ENCODE measurements around the gene EIF3L. TPM values are rescaled to one million over a fixed set of nuclear protein-coding genes. Genes with fewer than 3 reads are reported as not detected.

Gene EIF3L
- total and polyA plus RNA-seq, 10 of the 15 experiments (the other 5 are each of a cell fraction or from before 2014, with no cell fraction given) = 294 to 1,037 (median 618) TPM

DNA sequence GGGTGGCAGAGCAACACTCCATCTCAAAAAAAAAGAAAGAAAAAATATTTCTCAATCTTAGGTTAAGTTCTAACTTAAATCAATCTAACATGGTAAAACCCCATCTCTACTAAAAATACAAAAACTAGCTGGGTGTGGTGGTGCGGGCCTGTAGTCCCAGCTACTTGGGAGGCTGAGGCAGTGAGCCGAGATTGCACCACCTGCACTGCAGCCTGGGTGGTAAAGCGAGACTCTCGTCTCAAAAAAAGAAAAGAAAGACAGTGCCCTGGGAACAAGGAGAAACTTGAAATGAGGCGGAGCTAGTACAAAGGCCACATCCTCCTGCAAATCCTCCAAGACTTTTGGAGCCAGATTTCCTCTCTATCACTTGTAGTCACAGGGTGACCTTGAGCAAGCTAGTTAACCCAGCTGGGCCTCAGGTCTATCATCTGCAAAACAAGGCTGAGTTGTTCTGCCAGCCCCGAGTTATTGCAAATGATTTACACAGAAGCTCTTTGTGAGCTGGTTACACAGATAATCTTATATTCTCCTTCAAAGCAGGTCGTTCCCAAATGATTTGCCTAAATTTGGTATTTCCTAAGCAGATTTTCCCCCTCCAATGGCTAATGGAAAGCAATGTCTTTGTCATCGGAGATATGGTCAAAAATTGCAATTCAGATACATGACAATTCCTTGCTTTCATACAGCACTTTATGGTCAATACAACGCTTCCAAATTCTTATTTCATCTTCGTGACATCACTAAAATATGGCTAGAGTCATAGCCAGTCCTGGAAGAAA lies 7.0 kb upstream of the EIF3L start:
- Histone ChIP-seq H3K79me2 (ENCODE audit: control insufficient read depth, insufficient read depth, low read length) (peaks cover 16% of the 10 kb centered on the region), H4K20me1 (ENCODE audit: control insufficient read depth, insufficient read depth) (no peaks in the 10 kb centered on the region), H3K9me3 (replicated peaks; ENCODE audit: control insufficient read depth, insufficient read depth, low read length) (no peaks in the 10 kb centered on the region; the same call in 1 of the 3 replicates), H3K27me3 (replicated peaks in 1 of 2; ENCODE audit: control insufficient read depth in 2 of 2, insufficient read depth in 2 of 2, low read length in 1 of 2) (no peaks in the 10 kb centered on the region), H3K4me2 (ENCODE audit: control insufficient read depth, insufficient read depth) (peak overlapping the region; percentile 48; the same call in 1 of the 2 replicates), H3K4me1 (ENCODE audit: control insufficient read depth, insufficient read depth, low read length) (peaks cover 4% of the 10 kb centered on the region; the same call in 1 of the 2 replicates), H3K36me3 (ENCODE audit: control insufficient read depth in 2 of 2, insufficient read depth in 2 of 2, low read length in 1 of 2) (peaks cover 3 to 4% of the 10 kb centered on the region in 2 experiments; a peak in 3 of 4 replicates), H3K9ac (ENCODE audit: control insufficient read depth, insufficient read depth, low read length) (no peak overlapping the region), H3K4me3 (peak overlapping the region; percentile 86), H3K27ac (ENCODE audit: control insufficient read depth, insufficient read depth) (no peak overlapping the region), H2AFZ (ENCODE audit: control insufficient read depth, low read depth, low read length) (no peak overlapping the region)
- ChIA-PET POLR2A (interaction anchor here (0.9 to 1.2 kb wide), 2 partner anchors 15 to 35 kb away, joined by 3 to 4 read pairs; partner anchors contain the start of gene GCAT), CTCF (interaction anchor here (0.8 to 4.6 kb wide), 6 partner anchors 10 to 250 kb away, joined by 3 to 32 read pairs (median 3); no protein-coding TSS in a partner anchor), RAD21 (ENCODE audit: unreplicated experiment) (interaction anchor here (0.8 kb wide), 1 partner anchor 59 kb away, joined by 3 read pairs; no protein-coding TSS in a partner anchor), SMC1A (ENCODE audit: uncharacterized antibody, unreplicated experiment) (interaction anchor here (1.0 kb wide), 1 partner anchor 8 kb away, joined by 4 read pairs; no protein-coding TSS in a partner anchor)
- intact Hi-C loops (cut with micrococcal nuclease; ENCODE audit: unreplicated experiment) = loop anchor here (10.0 kb wide), 1 partner anchor 913 kb away; the partner anchor contains the start of gene SUN2
- ATAC-seq (no peak), DNase-seq (ENCODE audit: low read depth, low spot score) (no peak), FAIRE-seq (no peak)
- in situ Hi-C loops (cut with MboI) = no loop called here
- TSS peak; percentile 57 for BruUV-seq (replicated peaks)
- TF ChIP-seq, protein P1, sequence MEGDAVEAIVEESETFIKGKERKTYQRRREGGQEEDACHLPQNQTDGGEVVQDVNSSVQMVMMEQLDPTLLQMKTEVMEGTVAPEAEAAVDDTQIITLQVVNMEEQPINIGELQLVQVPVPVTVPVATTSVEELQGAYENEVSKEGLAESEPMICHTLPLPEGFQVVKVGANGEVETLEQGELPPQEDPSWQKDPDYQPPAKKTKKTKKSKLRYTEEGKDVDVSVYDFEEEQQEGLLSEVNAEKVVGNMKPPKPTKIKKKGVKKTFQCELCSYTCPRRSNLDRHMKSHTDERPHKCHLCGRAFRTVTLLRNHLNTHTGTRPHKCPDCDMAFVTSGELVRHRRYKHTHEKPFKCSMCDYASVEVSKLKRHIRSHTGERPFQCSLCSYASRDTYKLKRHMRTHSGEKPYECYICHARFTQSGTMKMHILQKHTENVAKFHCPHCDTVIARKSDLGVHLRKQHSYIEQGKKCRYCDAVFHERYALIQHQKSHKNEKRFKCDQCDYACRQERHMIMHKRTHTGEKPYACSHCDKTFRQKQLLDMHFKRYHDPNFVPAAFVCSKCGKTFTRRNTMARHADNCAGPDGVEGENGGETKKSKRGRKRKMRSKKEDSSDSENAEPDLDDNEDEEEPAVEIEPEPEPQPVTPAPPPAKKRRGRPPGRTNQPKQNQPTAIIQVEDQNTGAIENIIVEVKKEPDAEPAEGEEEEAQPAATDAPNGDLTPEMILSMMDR (IDR thresholded peaks at IDR 0.05 in 2 of 3, conservative IDR thresholded peaks at IDR 0.05 in 1 of 3; ENCODE audit: control insufficient read depth in 2 of 3, extremely low read depth in 1 of 3, insufficient read depth in 1 of 3, low read depth in 3 of 3, low read length in 3 of 3) = no peak
- TF ChIP-seq ZNF274 (IDR thresholded peaks at IDR 0.05; ENCODE audit: insufficient read depth, insufficient read length) = no peak
- TF ChIP-seq CHD2 (IDR thresholded peaks at IDR 0.05; ENCODE audit: borderline replicate concordance, low read depth, low read length) = no peak
- TF ChIP-seq, protein P2, sequence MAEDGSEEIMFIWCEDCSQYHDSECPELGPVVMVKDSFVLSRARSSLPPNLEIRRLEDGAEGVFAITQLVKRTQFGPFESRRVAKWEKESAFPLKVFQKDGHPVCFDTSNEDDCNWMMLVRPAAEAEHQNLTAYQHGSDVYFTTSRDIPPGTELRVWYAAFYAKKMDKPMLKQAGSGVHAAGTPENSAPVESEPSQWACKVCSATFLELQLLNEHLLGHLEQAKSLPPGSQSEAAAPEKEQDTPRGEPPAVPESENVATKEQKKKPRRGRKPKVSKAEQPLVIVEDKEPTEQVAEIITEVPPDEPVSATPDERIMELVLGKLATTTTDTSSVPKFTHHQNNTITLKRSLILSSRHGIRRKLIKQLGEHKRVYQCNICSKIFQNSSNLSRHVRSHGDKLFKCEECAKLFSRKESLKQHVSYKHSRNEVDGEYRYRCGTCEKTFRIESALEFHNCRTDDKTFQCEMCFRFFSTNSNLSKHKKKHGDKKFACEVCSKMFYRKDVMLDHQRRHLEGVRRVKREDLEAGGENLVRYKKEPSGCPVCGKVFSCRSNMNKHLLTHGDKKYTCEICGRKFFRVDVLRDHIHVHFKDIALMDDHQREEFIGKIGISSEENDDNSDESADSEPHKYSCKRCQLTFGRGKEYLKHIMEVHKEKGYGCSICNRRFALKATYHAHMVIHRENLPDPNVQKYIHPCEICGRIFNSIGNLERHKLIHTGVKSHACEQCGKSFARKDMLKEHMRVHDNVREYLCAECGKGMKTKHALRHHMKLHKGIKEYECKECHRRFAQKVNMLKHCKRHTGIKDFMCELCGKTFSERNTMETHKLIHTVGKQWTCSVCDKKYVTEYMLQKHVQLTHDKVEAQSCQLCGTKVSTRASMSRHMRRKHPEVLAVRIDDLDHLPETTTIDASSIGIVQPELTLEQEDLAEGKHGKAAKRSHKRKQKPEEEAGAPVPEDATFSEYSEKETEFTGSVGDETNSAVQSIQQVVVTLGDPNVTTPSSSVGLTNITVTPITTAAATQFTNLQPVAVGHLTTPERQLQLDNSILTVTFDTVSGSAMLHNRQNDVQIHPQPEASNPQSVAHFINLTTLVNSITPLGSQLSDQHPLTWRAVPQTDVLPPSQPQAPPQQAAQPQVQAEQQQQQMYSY (CRISPR knock-in tag; IDR thresholded peaks at IDR 0.05) = no peak
- TF ChIP-seq NR2C2 (IDR thresholded peaks at IDR 0.05; ENCODE audit: borderline replicate concordance, control insufficient read depth, insufficient read length, low read depth) = no peak
- TF ChIP-seq CBX5 (IDR thresholded peaks at IDR 0.05; ENCODE audit: low read depth) = no peak
- no peak for TF ChIP-seq CEBPB (IDR thresholded peaks at IDR 0.05; ENCODE audit: borderline replicate concordance in 1 of 2, low read depth in 2 of 2, low read length in 2 of 2)
- 94% methylated on average over 9 of the region's 10 CpGs for WGBS (ENCODE audit: insufficient coverage, insufficient replicate concordance, low lambda C conversion rate, missing lambda C conversion rate)
